Stimulated activated CD4-positive, alpha-beta T cell treated with anti-CD3 and anti-CD28 coated beads, TNF-alpha, amount 100 ng/mL, for 48 hours (primary cell): ENCODE results near the gene NTRK2.

Experiments used
- DNase-seq, 3 donors: peaks; one replicate each; pipeline ENCODE4 v3.0.0-alpha.2; 2020; ENCODE audit warnings: low read depth in 3 of 3

NTRK2 gene

GRCh38 chr9:85016384-85017006 is 347.0 kb downstream of the NTRK2 start:
- DNase-seq = no peak

- DNase-seq = no peak
Measured at GRCh38 chr9:85020791-85021190, 351.3 kb downstream of the NTRK2 start.

- DNase-seq = no peak
Measured at GRCh38 chr9:85021686-85022085, 352.2 kb downstream of the NTRK2 start.

GRCh38 chr9:85024374-85024773 is 354.8 kb downstream of the NTRK2 start:
- no peak for DNase-seq

GRCh38 chr9:85025638-85026037 is 356.1 kb downstream of the NTRK2 start:
- DNase-seq = no peak

GRCh38 chr9:85027870-85028269 is 358.3 kb downstream of the NTRK2 start:
- no peak for DNase-seq

- no peak for DNase-seq
Measured at GRCh38 chr9:85030316-85030715, 360.8 kb downstream of the NTRK2 start.

- DNase-seq = no peak
Measured at GRCh38 chr9:85036496-85036895, 367.0 kb downstream of the NTRK2 start.

GRCh38 chr9:85038061-85038460 is 368.5 kb downstream of the NTRK2 start:
- DNase-seq = no peak

- no peak for DNase-seq
Measured at GRCh38 chr9:85038824-85039608, 369.5 kb downstream of the NTRK2 start.

GRCh38 chr9:85040146-85040545 is 370.6 kb downstream of the NTRK2 start:
- no peak for DNase-seq

GRCh38 chr9:85040821-85041465 is 371.4 kb downstream of the NTRK2 start:
- DNase-seq = no peak

GRCh38 chr9:85041466-85042137 is 372.1 kb downstream of the NTRK2 start:
- no peak for DNase-seq

GRCh38 chr9:85042981-85043647 is 373.6 kb downstream of the NTRK2 start:
- no peak for DNase-seq

- DNase-seq = no peak
Measured at GRCh38 chr9:85045271-85045670, 375.7 kb downstream of the NTRK2 start.

GRCh38 chr9:85046475-85046874 is 376.9 kb downstream of the NTRK2 start:
- no peak for DNase-seq

- DNase-seq = no peak
Measured at GRCh38 chr9:85053206-85053786, 383.8 kb downstream of the NTRK2 start.

GRCh38 chr9:85054017-85054416 is 384.5 kb downstream of the NTRK2 start:
- DNase-seq = no peak

- no peak for DNase-seq
Measured at GRCh38 chr9:85055506-85056202, 386.1 kb downstream of the NTRK2 start.

- no peak for DNase-seq
Measured at GRCh38 chr9:85056203-85056572, 386.7 kb downstream of the NTRK2 start.

- no peak for DNase-seq
Measured at GRCh38 chr9:85061969-85062368, 392.4 kb downstream of the NTRK2 start.
